Cortex of kidney (tissue), 1 donor: ENCODE results near the gene AFF3.
"Not testable (repeated sequence)": the region's sequence is repeated elsewhere in the genome, so short reads cannot be mapped to it uniquely, and the experiment has no call there.

Experiments
- DNase-seq: peaks from one replicate; lab custom pipeline; 2025; lab: John Stamatoyannopoulos, UW

The AFF3 gene

DNA sequence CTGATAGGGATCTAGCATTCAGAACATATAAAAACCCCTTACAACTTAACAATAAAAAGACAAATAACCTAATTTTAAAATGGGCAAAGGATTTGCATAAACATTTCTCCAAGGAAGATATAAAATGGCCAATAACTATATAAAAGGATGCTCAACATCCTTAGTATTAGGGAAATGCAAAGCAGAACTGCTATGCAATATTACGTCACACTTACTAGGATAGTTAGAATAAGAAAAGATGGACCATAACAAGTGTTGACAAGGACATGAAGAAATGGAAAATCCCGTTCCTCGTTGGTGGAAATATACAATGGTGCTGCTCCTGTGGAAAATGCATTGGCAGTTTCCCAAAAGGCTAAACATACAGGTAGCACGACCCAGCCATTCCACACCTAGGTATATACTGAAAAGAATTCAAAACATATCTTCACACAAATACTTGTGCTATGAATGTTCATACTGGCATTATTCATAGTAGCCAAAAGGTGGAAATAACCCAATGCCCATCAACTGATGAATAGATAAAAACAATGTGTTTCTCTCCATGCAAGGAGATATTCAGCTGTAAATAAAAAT is 604.4 kb downstream of the AFF3 start:
- DNase-seq, result no peak

DNA sequence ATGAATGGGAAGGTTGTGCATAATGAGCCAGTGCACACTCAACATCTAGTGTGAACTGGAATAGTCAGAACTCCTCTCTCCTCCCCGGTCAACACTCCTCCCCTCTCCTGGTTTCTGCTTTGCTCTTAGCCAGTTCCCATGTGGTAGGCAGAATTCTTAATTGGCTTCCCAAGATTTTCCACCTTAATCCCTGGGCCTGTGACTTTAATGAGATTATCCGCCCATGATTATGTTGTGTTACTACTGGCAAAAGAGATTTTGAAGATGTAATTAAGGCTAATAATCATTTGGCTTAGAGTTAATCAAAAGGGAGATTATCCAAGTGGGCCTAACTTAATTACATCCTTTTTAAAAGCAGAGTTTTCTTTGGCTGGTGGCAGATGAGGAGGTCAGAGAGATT is 618.3 kb downstream of the AFF3 start:
- no peak for DNase-seq

DNA sequence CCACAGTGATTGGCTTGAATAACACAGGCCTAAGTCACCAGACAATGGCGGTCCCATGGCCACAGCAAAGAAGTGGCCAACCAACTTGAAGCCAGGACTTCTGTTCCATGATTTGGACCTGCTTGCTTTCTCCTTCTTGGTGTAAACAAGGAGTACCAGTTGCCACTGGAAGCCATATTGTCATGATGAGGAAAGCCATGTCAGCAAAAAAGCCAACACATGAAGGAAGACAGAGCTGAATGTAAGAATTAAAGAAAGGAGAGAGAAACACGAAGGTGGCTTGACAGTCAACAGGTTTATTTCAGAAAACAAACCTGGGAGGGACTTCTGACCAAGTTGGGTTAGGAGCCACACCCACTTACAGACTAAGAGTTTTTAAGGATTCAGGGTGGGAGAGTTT is 620.2 kb downstream of the AFF3 start:
- no peak for DNase-seq

DNA sequence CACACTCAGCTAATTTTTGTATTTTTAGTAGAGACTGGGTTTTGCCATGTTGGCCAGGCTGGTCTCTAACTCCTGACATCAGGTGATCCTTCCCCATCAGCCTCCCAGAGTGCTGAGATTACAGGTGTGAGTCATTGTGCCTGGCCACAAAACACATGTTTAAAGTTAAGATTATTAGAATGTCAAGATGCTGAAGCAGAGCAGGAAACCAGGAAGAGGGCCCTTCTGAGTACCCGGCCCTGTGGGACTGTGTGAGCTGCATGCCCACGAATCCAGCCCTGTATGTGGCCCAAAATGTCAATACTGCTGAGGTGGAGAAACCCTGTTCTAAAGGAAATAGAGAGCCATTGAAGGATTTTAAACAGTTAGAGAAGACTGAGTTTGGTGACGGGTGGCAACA is 621.6 kb downstream of the AFF3 start:
- DNase-seq, result no peak

DNA sequence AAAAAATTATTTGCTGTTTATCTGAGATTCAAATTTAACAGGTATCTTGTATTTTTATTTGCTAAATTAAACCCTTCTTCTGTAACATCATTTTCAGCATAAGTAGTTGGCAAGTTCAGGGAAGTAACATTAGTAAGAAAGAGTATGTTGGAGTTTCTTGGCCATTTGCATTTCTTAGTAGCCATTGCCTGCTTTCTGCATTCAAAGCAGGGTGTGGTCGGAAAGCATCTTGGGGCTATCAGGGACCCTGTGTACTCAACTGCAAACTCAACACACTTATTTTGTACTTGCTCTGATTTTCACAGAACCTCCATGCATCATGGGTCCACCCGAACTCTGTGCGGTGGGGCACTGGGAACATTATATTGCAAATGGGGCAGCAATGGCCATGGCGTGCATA is 622.2 kb downstream of the AFF3 start:
- DNase-seq, result no peak

DNA sequence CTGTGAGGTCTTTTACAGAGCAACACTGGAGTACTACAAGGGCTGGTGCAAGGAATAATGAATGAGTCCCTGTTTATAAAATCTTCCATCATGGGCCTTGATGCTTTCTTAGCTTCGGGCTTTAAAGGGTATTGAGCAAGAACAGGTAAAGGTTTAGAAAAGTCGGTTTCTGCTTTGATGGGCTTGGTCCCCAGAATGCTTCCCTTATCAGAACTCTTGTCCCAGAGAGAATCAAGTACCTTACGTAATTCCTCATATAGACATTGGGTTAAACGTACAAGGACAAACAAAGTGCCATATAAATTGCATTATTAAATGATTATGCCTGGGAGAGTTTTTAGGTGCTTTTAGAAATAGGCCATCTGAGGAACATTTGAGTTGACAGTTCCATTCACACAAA is 628.0 kb downstream of the AFF3 start:
- DNase-seq, result no peak

DNA sequence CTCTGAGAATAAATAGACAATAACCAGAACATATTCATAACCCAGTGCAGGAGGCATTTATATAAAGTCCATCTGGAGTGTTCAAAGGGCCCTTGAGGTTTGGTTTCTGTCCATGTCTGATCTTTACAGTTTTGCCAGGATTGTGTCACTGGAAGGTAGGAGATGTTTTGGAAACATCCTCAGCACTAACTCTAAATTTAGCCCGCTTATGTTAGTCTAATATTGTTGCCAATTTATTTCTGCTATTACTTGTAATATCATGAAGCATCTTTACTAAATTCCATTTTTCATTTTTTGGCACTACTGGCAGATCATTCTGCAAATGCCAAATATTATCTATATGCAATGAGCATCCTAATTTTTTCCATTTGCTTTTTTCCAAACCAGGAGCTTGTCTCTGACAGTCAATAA is 630.2 kb downstream of the AFF3 start:
- no peak for DNase-seq

DNA sequence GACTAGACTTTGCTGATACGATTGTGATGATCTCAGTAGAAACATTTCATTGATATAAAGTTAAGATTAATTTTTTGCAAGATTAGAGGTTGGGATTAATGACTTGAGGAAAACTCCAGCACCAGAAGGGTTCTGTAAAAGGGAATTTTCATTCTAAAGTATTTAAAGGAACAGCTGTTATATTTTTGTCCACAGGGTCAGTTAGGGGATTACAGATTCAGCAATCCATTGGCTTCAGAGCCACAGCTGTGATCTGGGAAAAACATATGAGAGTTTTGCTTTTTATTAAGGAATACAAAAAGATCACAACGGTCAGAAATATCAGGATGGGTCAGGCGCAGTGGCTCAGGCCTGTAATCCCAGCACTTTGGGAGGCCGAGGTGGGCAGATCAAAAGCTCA is 633.0 kb downstream of the AFF3 start:
- DNase-seq, result no peak

DNA sequence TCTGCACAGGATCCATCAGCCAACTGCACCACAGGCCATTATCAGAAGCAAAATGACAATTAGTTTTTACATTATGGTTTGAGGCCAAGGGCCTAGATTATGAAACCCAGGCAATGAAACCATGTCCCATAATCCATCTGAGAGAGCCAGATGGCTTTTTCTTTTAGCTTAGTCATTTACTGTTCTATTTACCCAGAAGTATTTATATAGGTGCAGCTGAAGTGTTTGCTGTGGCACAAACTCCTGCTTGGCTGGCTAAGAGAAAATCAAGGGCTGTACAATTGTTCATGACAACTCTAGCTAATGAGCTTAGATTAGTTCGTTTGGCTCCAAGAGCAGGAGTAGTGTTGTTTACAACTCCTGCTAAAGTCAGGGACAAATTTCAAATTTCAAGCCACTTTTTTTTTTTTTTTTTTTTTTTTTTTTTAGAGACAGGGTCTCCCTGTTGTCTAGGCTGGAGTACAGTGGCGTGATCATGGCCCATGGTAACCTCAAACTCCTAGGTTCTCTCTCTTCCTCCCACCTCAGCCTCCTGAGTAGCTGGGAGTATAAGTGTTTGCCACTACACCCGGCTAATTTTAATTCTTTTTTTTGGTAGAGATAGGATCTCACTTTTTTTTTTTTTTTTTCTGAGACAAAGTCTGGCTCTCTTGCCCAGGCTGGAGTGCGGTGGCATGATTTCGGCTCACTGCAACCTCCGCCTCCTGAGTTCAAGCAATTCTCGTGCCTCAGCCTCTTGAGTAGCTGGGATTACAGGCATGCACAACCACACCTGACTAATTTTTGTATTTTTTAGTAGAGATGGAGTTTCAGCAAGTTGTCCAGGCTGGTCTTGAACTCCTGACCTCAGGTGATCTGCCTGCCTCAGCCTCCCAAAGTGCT is 634.2 kb downstream of the AFF3 start:
- no peak for DNase-seq

DNA sequence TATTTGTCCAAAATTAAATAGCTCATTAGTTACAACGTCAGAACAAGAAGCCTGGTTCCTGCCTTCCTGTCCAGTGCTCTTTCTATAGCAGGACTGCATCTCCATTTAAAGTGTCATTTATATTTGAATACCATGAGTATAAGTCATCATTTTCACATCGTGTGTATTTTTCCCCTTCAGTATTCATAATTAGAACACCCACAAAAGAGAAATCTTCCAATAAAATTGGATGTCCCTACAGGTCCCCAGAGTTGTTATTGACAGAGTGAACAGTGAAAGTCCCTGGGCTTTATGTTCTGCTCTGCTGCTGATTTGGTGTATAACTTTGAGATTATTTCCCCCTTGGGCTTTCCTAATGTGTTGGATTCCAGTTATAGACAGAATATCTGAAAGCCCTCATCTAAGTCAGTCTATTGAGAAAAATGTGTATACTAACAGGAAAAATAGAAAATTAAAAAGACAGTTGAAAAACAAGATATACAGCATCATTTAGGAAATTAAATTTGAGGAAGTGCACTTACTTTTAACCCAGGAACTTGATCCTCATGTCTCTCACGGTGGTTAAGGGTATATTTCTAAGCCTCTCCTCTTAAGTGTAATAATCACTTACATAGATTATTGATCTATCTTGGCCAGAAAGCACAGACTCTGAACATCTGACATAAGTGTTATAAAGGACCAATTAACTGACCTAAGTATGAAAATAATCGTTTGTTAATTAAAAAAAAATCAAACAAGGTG is 637.4 kb downstream of the AFF3 start:
- DNase-seq, result no peak

DNA sequence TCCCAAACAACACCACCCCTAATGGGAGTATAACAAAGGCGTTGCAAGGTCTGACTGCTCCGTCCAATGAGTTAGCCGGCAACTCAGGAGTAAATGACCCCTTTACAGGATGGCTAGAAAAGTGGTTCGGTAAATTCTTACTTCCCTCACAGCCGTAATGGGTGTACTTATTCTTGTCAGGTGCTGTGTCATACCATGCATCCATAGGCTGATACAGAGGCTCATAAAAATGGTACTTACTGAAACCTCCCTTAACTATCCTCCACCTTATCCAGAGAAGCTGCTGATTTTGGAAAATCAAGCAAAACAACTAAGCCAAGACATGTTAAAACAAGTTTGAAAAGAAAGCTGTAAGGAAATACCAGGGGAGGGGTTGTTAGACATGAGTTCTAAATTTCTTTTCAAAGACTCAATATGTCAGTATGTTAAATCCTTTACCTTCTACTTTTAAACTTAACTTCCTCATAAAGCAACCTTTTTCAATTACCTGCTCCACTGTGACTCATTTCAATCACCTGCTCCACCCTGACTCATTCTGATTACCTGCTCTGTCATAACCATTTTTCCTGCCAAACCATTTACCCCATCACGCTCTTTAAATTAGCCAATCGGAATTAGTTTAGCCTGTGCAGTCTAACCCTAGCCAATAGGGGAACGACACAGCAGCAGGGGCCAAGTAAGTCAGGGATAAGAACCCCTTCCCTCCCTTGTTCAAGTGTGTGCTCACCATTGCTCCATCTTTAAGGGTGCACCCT is 638.6 kb downstream of the AFF3 start:
- DNase-seq, result not testable (repeated sequence)

DNA sequence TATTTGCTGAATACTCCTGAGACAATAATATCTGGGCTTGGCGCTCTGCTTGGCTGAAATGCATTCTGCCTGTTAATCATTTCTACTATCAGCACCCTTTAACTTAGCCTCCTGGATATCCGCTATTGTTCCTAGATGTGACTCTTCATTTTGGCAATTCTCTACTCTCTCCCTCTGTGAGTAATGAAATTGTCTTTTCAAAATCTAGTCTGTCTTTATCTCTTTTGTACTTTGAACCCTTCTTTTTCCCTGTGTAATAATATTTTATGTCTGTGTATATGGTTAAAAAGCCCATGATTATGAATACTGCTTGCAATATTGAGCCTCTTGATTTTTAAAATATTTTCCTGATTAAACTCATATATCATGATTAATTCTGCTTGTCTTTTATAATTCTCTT is 646.4 kb downstream of the AFF3 start:
- DNase-seq, result no peak
